Measurements from ENCODE around the gene GLS.

- no peak for TF ChIP-seq EZH2 (IDR thresholded peaks at IDR 0.05; ENCODE audit: borderline replicate concordance, low read depth, low read length, severe bottlenecking)
- TF ChIP-seq POLR2A (IDR thresholded peaks at IDR 0.05; ENCODE audit: low read depth, low read length), result no peak
- TF ChIP-seq CTCF (IDR thresholded peaks at IDR 0.05; ENCODE audit: extremely low read depth in 1 of 2, insufficient read depth in 1 of 2, low read depth in 1 of 2, low read length in 2 of 2), result no peak
- no peak for TF ChIP-seq JUN (IDR thresholded peaks at IDR 0.05; ENCODE audit: borderline replicate concordance, insufficient read depth, insufficient read length, low read depth)
Measured at GRCh38 chr2:190973262-190973661, 92.6 kb downstream of the GLS start.

Measured in endothelial cell of umbilical vein (primary cell).